HEK293 (cell line): ENCODE measurements around the gene NTN3.

ENCODE experiments used
- GFI1B ChIP-seq: fragments of 450-650 bp; formaldehyde crosslinking; IDR thresholded peaks from 2 replicates; pipeline ENCODE4 v1.5.1; 2016; ENCODE audit warnings: missing biosample characterization, missing genetic modification characterization
- HOXC10 ChIP-seq: sonication (generic); formaldehyde crosslinking; IDR thresholded peaks from 2 replicates; pipeline ENCODE4 v1.8.1; 2023; ENCODE audit warnings: mild to moderate bottlenecking, missing genetic modification reagents
- INSM2 ChIP-seq: fragments of 450-650 bp; formaldehyde crosslinking; IDR thresholded peaks from 2 replicates; pipeline ENCODE4 v1.5.1; 2016; ENCODE audit warnings: missing biosample characterization, missing genetic modification characterization
- MYNN ChIP-seq: fragments of 450-650 bp; formaldehyde crosslinking; IDR thresholded peaks from 2 replicates; pipeline ENCODE4 v1.5.1; 2016; ENCODE audit warnings: missing biosample characterization, missing genetic modification characterization, borderline replicate concordance
- OVOL3 ChIP-seq: fragments of 450-650 bp; formaldehyde crosslinking; IDR thresholded peaks from 2 replicates; pipeline ENCODE4 v1.5.1; 2016; ENCODE audit warnings: missing biosample characterization, missing genetic modification characterization
- PRDM6 ChIP-seq: fragments of 450-650 bp; formaldehyde crosslinking; IDR thresholded peaks from 2 replicates; pipeline ENCODE4 v1.5.1; 2017; ENCODE audit warnings: missing biosample characterization, missing genetic modification characterization
- SCRT2 ChIP-seq: fragments of 450-650 bp; formaldehyde crosslinking; IDR thresholded peaks from 2 replicates; pipeline ENCODE4 v1.5.1; 2016; ENCODE audit warnings: missing biosample characterization, missing genetic modification characterization
- TCF7L2 ChIP-seq: IDR thresholded peaks from 2 replicates; pipeline ENCODE4 v1.6.1; 2011; ENCODE audit warnings: low read depth, mild to moderate bottlenecking, inconsistent platforms, low read length, moderate library complexity, borderline replicate concordance
- WT1 ChIP-seq: fragments of 450-650 bp; formaldehyde crosslinking; IDR thresholded peaks from 2 replicates; pipeline ENCODE4 v1.5.1; 2016; ENCODE audit warnings: missing biosample characterization, missing genetic modification characterization
- YY1 ChIP-seq: fragments of 450-650 bp; formaldehyde crosslinking; IDR thresholded peaks from 2 replicates; pipeline ENCODE4 v1.5.1; 2018; ENCODE audit warnings: missing biosample characterization, missing genetic modification characterization
- ZBTB10 ChIP-seq: fragments of 450-650 bp; formaldehyde crosslinking; IDR thresholded peaks from 2 replicates; pipeline ENCODE4 v1.5.1; 2016; ENCODE audit warnings: missing biosample characterization, missing genetic modification characterization
- ZBTB7A ChIP-seq: fragments of 450-650 bp; formaldehyde crosslinking; IDR thresholded peaks from 2 replicates; pipeline ENCODE4 v1.5.1; 2016; ENCODE audit warnings: low read depth, missing biosample characterization, missing genetic modification characterization
- ZEB2 ChIP-seq: fragments of 450-650 bp; formaldehyde crosslinking; IDR thresholded peaks from 2 replicates; pipeline ENCODE4 v1.5.1; 2016; ENCODE audit warnings: missing biosample characterization, missing genetic modification characterization
- ZNF10 ChIP-seq: fragments of 450-650 bp; formaldehyde crosslinking; IDR thresholded peaks from 2 replicates; pipeline ENCODE4 v1.5.1; 2017; ENCODE audit warnings: missing biosample characterization, missing genetic modification characterization
- ZNF184 ChIP-seq: fragments of 450-650 bp; IDR thresholded peaks from 2 replicates; pipeline ENCODE4 v1.5.1; 2018; ENCODE audit warnings: missing biosample characterization, mild to moderate bottlenecking, missing genetic modification characterization
- ZNF248 ChIP-seq: fragments of 450-650 bp; formaldehyde crosslinking; IDR thresholded peaks from 2 replicates; pipeline ENCODE4 v1.5.1; 2017; ENCODE audit warnings: missing biosample characterization, missing genetic modification characterization
- ZNF266 ChIP-seq: fragments of 450-650 bp; formaldehyde crosslinking; IDR thresholded peaks from 2 replicates; pipeline ENCODE4 v1.5.1; 2016; ENCODE audit warnings: missing biosample characterization, missing genetic modification characterization, low read depth
- ZNF292 ChIP-seq: fragments of 450-650 bp; formaldehyde crosslinking; IDR thresholded peaks from 2 replicates; pipeline ENCODE4 v1.5.1; 2016; ENCODE audit warnings: low read depth, missing biosample characterization, missing genetic modification characterization, borderline replicate concordance
- ZNF394 ChIP-seq: fragments of 450-650 bp; formaldehyde crosslinking; IDR thresholded peaks from 2 replicates; pipeline ENCODE4 v1.5.1; 2016; ENCODE audit warnings: missing biosample characterization, missing genetic modification characterization, mild to moderate bottlenecking, moderate library complexity, borderline replicate concordance
- ZNF423 ChIP-seq: fragments of 450-650 bp; formaldehyde crosslinking; IDR thresholded peaks from 2 replicates; pipeline ENCODE4 v1.5.1; 2016; ENCODE audit warnings: missing biosample characterization, missing genetic modification characterization
- ZNF513 ChIP-seq: fragments of 450-650 bp; IDR thresholded peaks from 2 replicates; pipeline ENCODE4 v1.5.1; 2018; ENCODE audit warnings: missing biosample characterization, missing genetic modification characterization
- ZNF549 ChIP-seq: fragments of 450-650 bp; IDR thresholded peaks from 2 replicates; pipeline ENCODE4 v1.5.1; 2018; ENCODE audit warnings: missing biosample characterization, missing genetic modification characterization, mild to moderate bottlenecking, inconsistent platforms, moderate library complexity
- ZNF561 ChIP-seq: fragments of 450-650 bp; IDR thresholded peaks from 2 replicates; pipeline ENCODE4 v1.5.1; 2018; ENCODE audit warnings: missing biosample characterization, missing genetic modification characterization, borderline replicate concordance
- ZNF571 ChIP-seq: fragments of 450-650 bp; formaldehyde crosslinking; IDR thresholded peaks from 2 replicates; pipeline ENCODE4 v1.5.0; 2017; ENCODE audit warnings: missing biosample characterization, missing genetic modification characterization
- ZSCAN16 ChIP-seq: fragments of 450-650 bp; formaldehyde crosslinking; IDR thresholded peaks from 2 replicates; pipeline ENCODE4 v1.5.1; 2016; ENCODE audit warnings: missing biosample characterization, missing genetic modification characterization
- ZSCAN30 ChIP-seq: fragments of 450-650 bp; IDR thresholded peaks from 2 replicates; pipeline ENCODE4 v1.5.1; 2018; ENCODE audit warnings: missing biosample characterization, mild to moderate bottlenecking, missing genetic modification characterization, moderate library complexity
- TF ChIP-seq, protein P1 (sequence below): fragments of 450-650 bp; formaldehyde crosslinking; conservative IDR thresholded peaks from 2 replicates; pipeline ENCODE4 v1.5.1; 2016; ENCODE audit warnings: low read depth, missing biosample characterization, missing genetic modification characterization
- TF ChIP-seq, protein P2 (sequence below): fragments of 450-650 bp; formaldehyde crosslinking; IDR thresholded peaks from 2 replicates; pipeline ENCODE4 v1.5.1; 2017; ENCODE audit warnings: missing biosample characterization, missing genetic modification characterization

Gene NTN3

DNA sequence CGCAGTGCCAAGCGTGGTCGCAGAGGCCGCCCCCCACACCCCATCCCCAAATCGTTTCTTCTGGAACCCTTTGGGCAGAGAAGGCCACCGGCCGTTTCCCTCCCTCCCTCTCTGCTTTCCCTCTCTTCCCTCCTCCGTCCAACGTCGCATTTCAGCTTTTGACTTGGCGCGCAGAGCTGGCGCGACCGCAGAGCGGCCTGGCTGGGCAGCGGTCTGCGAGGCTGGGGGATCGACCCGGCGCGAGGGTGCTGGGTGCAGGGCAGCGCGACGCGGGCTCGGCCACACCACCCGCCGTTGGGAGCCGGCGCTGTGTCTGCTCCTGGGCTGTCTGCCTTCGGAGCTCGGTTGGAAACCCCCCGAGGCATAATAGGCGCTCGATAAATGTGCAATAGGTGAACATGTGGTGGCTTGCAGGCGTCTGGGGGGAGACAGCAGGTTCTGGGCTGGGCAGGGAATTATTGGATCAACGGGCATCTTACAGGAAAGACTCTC lies 2.8 kb upstream of the NTN3 start (continued):
- no peak for TF ChIP-seq OVOL3 (tag by site-specific recombination)
- no peak for TF ChIP-seq ZSCAN16 (tag by site-specific recombination)
- 0 out of 2 replicates have a peak, but pooled peaks have one; percentile 12 for TF ChIP-seq INSM2 (tag by site-specific recombination)
- no peak for TF ChIP-seq ZNF266
- TF ChIP-seq ZBTB10: 0 out of 2 replicates have a peak, but pooled peaks have one; percentile 45
- TF ChIP-seq, protein P1, sequence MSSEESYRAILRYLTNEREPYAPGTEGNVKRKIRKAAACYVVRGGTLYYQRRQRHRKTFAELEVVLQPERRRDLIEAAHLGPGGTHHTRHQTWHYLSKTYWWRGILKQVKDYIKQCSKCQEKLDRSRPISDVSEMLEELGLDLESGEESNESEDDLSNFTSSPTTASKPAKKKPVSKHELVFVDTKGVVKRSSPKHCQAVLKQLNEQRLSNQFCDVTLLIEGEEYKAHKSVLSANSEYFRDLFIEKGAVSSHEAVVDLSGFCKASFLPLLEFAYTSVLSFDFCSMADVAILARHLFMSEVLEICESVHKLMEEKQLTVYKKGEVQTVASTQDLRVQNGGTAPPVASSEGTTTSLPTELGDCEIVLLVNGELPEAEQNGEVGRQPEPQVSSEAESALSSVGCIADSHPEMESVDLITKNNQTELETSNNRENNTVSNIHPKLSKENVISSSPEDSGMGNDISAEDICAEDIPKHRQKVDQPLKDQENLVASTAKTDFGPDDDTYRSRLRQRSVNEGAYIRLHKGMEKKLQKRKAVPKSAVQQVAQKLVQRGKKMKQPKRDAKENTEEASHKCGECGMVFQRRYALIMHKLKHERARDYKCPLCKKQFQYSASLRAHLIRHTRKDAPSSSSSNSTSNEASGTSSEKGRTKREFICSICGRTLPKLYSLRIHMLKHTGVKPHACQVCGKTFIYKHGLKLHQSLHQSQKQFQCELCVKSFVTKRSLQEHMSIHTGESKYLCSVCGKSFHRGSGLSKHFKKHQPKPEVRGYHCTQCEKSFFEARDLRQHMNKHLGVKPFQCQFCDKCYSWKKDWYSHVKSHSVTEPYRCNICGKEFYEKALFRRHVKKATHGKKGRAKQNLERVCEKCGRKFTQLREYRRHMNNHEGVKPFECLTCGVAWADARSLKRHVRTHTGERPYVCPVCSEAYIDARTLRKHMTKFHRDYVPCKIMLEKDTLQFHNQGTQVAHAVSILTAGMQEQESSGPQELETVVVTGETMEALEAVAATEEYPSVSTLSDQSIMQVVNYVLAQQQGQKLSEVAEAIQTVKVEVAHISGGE (tag by site-specific recombination): peak; percentile 17; the same call in 1 of the 2 replicates
- no peak for TF ChIP-seq ZNF184
- no peak for TF ChIP-seq WT1 (tag by site-specific recombination)
- TF ChIP-seq MYNN (tag by site-specific recombination): no peak
- TF ChIP-seq TCF7L2: no peak
- TF ChIP-seq, protein P2, sequence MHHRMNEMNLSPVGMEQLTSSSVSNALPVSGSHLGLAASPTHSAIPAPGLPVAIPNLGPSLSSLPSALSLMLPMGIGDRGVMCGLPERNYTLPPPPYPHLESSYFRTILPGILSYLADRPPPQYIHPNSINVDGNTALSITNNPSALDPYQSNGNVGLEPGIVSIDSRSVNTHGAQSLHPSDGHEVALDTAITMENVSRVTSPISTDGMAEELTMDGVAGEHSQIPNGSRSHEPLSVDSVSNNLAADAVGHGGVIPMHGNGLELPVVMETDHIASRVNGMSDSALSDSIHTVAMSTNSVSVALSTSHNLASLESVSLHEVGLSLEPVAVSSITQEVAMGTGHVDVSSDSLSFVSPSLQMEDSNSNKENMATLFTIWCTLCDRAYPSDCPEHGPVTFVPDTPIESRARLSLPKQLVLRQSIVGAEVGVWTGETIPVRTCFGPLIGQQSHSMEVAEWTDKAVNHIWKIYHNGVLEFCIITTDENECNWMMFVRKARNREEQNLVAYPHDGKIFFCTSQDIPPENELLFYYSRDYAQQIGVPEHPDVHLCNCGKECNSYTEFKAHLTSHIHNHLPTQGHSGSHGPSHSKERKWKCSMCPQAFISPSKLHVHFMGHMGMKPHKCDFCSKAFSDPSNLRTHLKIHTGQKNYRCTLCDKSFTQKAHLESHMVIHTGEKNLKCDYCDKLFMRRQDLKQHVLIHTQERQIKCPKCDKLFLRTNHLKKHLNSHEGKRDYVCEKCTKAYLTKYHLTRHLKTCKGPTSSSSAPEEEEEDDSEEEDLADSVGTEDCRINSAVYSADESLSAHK (tag by site-specific recombination): no peak
- no peak for TF ChIP-seq SCRT2 (tag by site-specific recombination)
- no peak for TF ChIP-seq ZNF513 (tag by site-specific recombination)
- no peak for TF ChIP-seq ZNF248 (tag by site-specific recombination)
- no peak for TF ChIP-seq GFI1B (tag by site-specific recombination)
- TF ChIP-seq YY1: no peak
- TF ChIP-seq ZNF394 (tag by site-specific recombination): no peak
- TF ChIP-seq ZNF10: no peak
- no peak for TF ChIP-seq ZEB2 (tag by site-specific recombination)
- peak; percentile 15; the same call in 1 of the 2 replicates for TF ChIP-seq ZBTB7A (tag by site-specific recombination)
- TF ChIP-seq ZNF571 (tag by site-specific recombination): no peak
- TF ChIP-seq ZNF561 (tag by site-specific recombination): no peak
- no peak for TF ChIP-seq PRDM6 (tag by site-specific recombination)
- no peak for TF ChIP-seq ZSCAN30 (tag by site-specific recombination)
- TF ChIP-seq ZNF549 (tag by site-specific recombination): no peak
- no peak for TF ChIP-seq ZNF292 (tag by site-specific recombination)
- no peak for TF ChIP-seq HOXC10
- no peak for TF ChIP-seq ZNF423
